Natural killer cell (primary cell): ENCODE data around the gene DOCK9. TPM values are rescaled to one million over a fixed set of nuclear protein-coding genes. Genes with fewer than 3 reads are reported as not detected.

Experiments used
- ATAC-seq, 3 donors: fragments of 150-1000 bp in 2 of 3; fragments of 200-7000 bp in 1 of 3; cut with Tn5 transposase; 1 replicate in 1 of 3; 2 replicates in 2 of 3; pipeline ENCODE4 v1.10.0; 2021; ENCODE audit warnings: mild to moderate bottlenecking in 2 of 3, moderate library complexity in 2 of 3
- DNase-seq, 2 donors: peaks; one replicate each; pipeline versions ENCODE4 v3.0.0 to v3.0.0-alpha.2; 2013 to 2021; ENCODE audit warnings: mixed read lengths in 1 of 2
- H3K27ac ChIP-seq: one replicate; pipeline ENCODE4 v1.5.1; 2013; ENCODE audit warnings: mild to moderate bottlenecking, low read length
- H3K27me3 ChIP-seq: one replicate; pipeline ENCODE4 v1.6.1; 2013; ENCODE audit warnings: low read length; ENCODE audit not compliant: control insufficient read depth, insufficient read depth
- H3K36me3 ChIP-seq: one replicate; pipeline ENCODE4 v1.6.1; 2013; ENCODE audit warnings: low read length; ENCODE audit not compliant: control insufficient read depth, insufficient read depth
- H3K4me1 ChIP-seq: one replicate; pipeline ENCODE4 v1.6.1; 2013; ENCODE audit warnings: low read length; ENCODE audit not compliant: control insufficient read depth, insufficient read depth
- H3K4me3 ChIP-seq: one replicate; pipeline ENCODE4 v1.5.1; 2013; ENCODE audit warnings: low read length
- H3K9me3 ChIP-seq: one replicate; pipeline ENCODE4 v1.6.1; 2013; ENCODE audit warnings: low read length; ENCODE audit not compliant: control insufficient read depth, insufficient read depth
- H3K27ac Mint-ChIP-seq, 2 donors: one replicate each; pipeline ENCODE4 v1.8.0; 2022; ENCODE audit warnings: mild to moderate bottlenecking in 2 of 2, mixed read lengths in 2 of 2, moderate library complexity in 1 of 2
- H3K27me3 Mint-ChIP-seq, 2 donors: one replicate each; pipeline ENCODE4 v1.8.0; 2022; ENCODE audit warnings: low read depth in 2 of 2, mixed read lengths in 2 of 2
- H3K36me3 Mint-ChIP-seq: one replicate; pipeline ENCODE4 v1.8.0; 2022; ENCODE audit warnings: mixed read lengths
- H3K4me1 Mint-ChIP-seq, 2 donors: one replicate each; pipeline ENCODE4 v1.8.0; 2022; ENCODE audit warnings: mixed read lengths in 2 of 2
- H3K4me3 Mint-ChIP-seq: one replicate; pipeline ENCODE4 v1.8.0; 2022; ENCODE audit warnings: mild to moderate bottlenecking, moderate library complexity, mixed read lengths
- H3K9me3 Mint-ChIP-seq, 2 donors: one replicate each; pipeline ENCODE4 v1.8.0; 2022; ENCODE audit warnings: mixed read lengths in 2 of 2
- WGBS: methylation state at CpG from one replicate; pipeline ENCODE4 v1.1.7; 2013; ENCODE audit warnings: missing lambda C conversion rate; ENCODE audit not compliant: insufficient coverage; 5-methylcytosine and 5-hydroxymethylcytosine counted together
- intact Hi-C: fragments of 100-400 bp; cut with micrococcal nuclease; formaldehyde crosslinking; loops from one replicate; pipeline ENCODE4 v1.14.2; 2022
- total RNA-seq, 4 donors: library from RNA; stranded (reverse); fragments of 120-200 nt in 1 of 4; gene quantifications; one replicate each; pipeline versions ENCODE4 v1.2.3 to v1.2.4, GENCODE V29; 2013 to 2022
- TF ChIP-seq, protein P1 (sequence below): fragments of 200-600 bp; IDR thresholded peaks from one replicate; pipeline ENCODE4 v1.8.0; 2022; ENCODE audit warnings: antibody characterized with exemption

The DOCK9 gene, protein sequence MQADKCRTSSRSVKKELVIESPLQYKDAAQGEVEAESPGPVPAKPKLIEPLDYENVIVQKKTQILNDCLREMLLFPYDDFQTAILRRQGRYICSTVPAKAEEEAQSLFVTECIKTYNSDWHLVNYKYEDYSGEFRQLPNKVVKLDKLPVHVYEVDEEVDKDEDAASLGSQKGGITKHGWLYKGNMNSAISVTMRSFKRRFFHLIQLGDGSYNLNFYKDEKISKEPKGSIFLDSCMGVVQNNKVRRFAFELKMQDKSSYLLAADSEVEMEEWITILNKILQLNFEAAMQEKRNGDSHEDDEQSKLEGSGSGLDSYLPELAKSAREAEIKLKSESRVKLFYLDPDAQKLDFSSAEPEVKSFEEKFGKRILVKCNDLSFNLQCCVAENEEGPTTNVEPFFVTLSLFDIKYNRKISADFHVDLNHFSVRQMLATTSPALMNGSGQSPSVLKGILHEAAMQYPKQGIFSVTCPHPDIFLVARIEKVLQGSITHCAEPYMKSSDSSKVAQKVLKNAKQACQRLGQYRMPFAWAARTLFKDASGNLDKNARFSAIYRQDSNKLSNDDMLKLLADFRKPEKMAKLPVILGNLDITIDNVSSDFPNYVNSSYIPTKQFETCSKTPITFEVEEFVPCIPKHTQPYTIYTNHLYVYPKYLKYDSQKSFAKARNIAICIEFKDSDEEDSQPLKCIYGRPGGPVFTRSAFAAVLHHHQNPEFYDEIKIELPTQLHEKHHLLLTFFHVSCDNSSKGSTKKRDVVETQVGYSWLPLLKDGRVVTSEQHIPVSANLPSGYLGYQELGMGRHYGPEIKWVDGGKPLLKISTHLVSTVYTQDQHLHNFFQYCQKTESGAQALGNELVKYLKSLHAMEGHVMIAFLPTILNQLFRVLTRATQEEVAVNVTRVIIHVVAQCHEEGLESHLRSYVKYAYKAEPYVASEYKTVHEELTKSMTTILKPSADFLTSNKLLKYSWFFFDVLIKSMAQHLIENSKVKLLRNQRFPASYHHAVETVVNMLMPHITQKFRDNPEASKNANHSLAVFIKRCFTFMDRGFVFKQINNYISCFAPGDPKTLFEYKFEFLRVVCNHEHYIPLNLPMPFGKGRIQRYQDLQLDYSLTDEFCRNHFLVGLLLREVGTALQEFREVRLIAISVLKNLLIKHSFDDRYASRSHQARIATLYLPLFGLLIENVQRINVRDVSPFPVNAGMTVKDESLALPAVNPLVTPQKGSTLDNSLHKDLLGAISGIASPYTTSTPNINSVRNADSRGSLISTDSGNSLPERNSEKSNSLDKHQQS (N-terminal part only)
- 10 to 100 TPM; 31.5 to 42.5 (median 40.9) TPM for total RNA-seq
- 52.5 TPM for total RNA-seq (2013)

DNA sequence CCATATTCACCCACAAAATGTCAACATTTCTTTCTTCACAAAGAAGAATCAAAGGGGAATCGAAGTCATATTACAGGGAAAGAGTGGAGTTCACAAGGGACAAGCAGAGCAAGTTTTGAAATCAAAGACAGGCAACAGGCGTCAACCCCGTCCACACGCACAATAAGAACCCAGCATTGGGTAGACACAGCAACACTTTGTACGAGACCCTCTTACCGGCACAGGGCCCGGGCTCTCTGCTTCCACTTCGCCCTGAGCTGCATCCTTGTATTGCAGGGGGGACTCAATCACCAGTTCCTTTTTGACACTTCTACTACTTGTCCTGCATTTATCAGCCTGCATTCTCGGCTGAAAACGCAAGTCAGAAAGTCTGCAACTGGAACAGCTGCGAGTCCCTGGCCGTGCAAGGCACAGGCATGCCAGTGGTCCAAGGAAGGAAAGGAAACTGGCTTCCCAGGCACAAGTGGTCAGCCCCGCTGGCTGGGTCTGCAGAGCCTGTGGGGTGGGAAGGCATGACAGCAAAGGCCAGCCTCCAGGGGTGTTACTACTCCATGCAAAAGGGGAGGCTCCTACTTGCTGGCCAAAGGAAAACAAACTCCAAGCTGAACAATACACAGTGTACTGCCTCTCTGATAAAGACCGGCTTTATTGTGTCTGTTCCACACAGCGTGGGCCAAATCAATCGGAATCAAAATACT is at the start of gene DOCK9:
Gene DOCK9, minus strand, starts transcription at position 497 of the 698 bp plus-strand sequence. Its CDS starts 155 bp downstream, at position 342.
- TF ChIP-seq, protein P1, sequence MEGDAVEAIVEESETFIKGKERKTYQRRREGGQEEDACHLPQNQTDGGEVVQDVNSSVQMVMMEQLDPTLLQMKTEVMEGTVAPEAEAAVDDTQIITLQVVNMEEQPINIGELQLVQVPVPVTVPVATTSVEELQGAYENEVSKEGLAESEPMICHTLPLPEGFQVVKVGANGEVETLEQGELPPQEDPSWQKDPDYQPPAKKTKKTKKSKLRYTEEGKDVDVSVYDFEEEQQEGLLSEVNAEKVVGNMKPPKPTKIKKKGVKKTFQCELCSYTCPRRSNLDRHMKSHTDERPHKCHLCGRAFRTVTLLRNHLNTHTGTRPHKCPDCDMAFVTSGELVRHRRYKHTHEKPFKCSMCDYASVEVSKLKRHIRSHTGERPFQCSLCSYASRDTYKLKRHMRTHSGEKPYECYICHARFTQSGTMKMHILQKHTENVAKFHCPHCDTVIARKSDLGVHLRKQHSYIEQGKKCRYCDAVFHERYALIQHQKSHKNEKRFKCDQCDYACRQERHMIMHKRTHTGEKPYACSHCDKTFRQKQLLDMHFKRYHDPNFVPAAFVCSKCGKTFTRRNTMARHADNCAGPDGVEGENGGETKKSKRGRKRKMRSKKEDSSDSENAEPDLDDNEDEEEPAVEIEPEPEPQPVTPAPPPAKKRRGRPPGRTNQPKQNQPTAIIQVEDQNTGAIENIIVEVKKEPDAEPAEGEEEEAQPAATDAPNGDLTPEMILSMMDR: no peak
- H3K9me3 Mint-ChIP-seq: no peaks in the 10 kb centered on the region
- H3K4me1 ChIP-seq: peaks cover 6% of the 10 kb centered on the region

DNA sequence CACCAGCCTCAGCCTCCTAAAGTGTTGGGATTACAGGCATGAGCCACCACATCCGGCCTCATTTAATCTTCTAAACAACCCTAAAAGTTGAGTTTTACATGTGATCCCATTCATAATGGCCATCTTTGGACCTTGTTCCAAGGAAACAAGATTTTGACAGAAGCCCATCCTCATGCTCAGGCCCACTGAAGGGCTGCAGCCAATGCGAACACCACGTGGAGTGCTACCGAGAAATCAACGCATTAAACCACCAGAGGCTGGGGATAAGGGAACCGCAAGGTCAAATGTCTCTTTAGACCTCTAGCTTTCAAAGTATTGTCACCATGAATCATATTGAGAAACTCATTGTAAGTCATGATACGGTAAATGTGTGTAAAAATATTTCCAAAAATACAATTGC is 49.4 kb upstream of the DOCK9 start:
- TF ChIP-seq, protein P1: no peak
- Mint-ChIP-seq H3K4me1 (peaks cover 8 to 12% of the 10 kb centered on the region in 2 donors), H3K27ac (no peak overlapping the region), H3K27me3 (peaks cover 0 to 8% of the 10 kb centered on the region in 2 donors), H3K36me3 (no peaks in the 10 kb centered on the region), H3K4me3 (no peak overlapping the region), H3K9me3 (no peaks in the 10 kb centered on the region)
- ATAC-seq: no peak
- Histone ChIP-seq H3K27ac (no peak overlapping the region), H3K36me3 (no peaks in the 10 kb centered on the region), H3K4me1 (peaks cover 3% of the 10 kb centered on the region), H3K27me3 (no peaks in the 10 kb centered on the region), H3K4me3 (no peak overlapping the region), H3K9me3 (peaks cover 4% of the 10 kb centered on the region)
- 82% methylated on average over 6 of the region's 7 CpGs for WGBS
- no peak for DNase-seq
- intact Hi-C loops: loop anchor here (10.0 kb wide), 2 partner anchors 108 to 238 kb away; no protein-coding TSS in a partner anchor

More for the DNA sequence above, at the start of gene DOCK9:
- Histone ChIP-seq H3K4me3 (no peak within 1 kb of the TSS), H3K27me3 (no peaks in the 10 kb centered on the region), H3K36me3 (no peaks in the 10 kb centered on the region), H3K9me3 (no peaks in the 10 kb centered on the region), H3K27ac (no peak within 1 kb of the TSS)
- Mint-ChIP-seq H3K27me3 (peaks cover 0 to 7% of the 10 kb centered on the region in 2 donors), H3K36me3 (no peaks in the 10 kb centered on the region), H3K27ac (no peak within 1 kb of the TSS), H3K4me1 (peaks cover 31 to 56% of the 10 kb centered on the region in 2 donors), H3K4me3 (no peak within 1 kb of the TSS)
- intact Hi-C loops: no loop called here
- no peak for ATAC-seq
- WGBS: 93% methylated on average over 16 of the region's 16 CpGs
- DNase-seq: no peak

DNA sequence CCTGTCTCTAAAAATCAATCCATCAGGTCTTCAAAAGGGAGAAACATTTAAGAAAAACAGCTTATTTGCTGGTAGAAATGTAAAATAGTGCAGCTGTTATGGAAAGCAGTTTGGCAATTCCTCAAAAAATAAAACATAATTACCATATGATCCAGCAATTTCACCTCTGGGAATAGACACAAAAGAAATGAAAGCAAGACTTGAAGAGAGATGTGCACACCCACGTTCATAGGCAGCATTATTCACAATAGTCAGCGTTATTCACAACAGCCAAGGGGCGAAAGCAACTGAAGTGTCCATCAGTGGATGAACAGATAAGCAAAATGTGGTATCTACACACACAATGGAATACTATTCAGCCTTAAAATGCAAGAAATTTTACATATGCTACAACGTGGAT is 45.1 kb upstream of the DOCK9 start:
- H3K27me3 Mint-ChIP-seq: no peaks in the 10 kb centered on the region
- H3K4me1 Mint-ChIP-seq: peaks cover 0 to 17% of the 10 kb centered on the region in 2 donors
- Histone ChIP-seq H3K27me3 (no peaks in the 10 kb centered on the region), H3K4me1 (no peaks in the 10 kb centered on the region), H3K36me3 (no peaks in the 10 kb centered on the region), H3K27ac (no peak overlapping the region), H3K9me3 (no peaks in the 10 kb centered on the region), H3K4me3 (no peak overlapping the region)
- no peaks in the 10 kb centered on the region for H3K36me3 Mint-ChIP-seq
- 93% methylated on average over 3 of the region's 4 CpGs for WGBS
- ATAC-seq (no peak), DNase-seq (no peak)
- no peak overlapping the region for H3K4me3 Mint-ChIP-seq
- intact Hi-C loops: loop anchor here (10.0 kb wide), 2 partner anchors 112 to 242 kb away; no protein-coding TSS in a partner anchor
- TF ChIP-seq, protein P1: no peak
- H3K27ac Mint-ChIP-seq: no peak overlapping the region
- no peaks in the 10 kb centered on the region for H3K9me3 Mint-ChIP-seq
